Measurements from ENCODE around the gene SLC1A2. TPM values are rescaled to one million over a fixed set of nuclear protein-coding genes. Genes with fewer than 3 reads are reported as not detected.

SLC1A2 gene
- total and polyA plus RNA-seq, 2 donors (not counting 3 experiments of a cell fraction or from before 2014, with no cell fraction given), result not detected

GRCh38 chr11:35377262-35377661 lies 42.1 kb downstream of the SLC1A2 start:
- BruUV-seq (replicated peaks), result no TSS peak

DNA sequence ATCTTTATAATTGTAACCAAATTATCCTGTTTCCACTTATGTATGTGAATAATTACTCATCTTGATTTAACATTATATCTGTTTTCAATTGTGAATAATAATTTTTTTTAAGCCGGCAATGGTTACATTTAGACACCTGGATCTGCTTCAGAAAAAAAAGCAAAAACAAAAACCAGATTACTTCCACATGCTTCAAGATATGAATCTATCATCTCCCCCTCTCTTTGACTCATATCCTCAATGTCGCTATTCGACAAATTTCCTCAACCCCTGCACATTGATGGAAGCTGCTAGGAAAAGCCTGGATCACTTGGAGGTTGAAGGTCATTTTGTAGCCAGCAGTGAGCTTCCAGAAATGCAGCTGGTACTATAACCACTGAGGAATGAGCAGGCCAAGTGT lies 42.7 kb downstream of the SLC1A2 start:
- Histone ChIP-seq H3K36me3 (ENCODE audit: control insufficient read depth in 2 of 2, extremely low read depth in 1 of 2, insufficient read depth in 2 of 2, low read length in 2 of 2) (no peaks in the 10 kb centered on the region), H3K4me3 (replicated peaks in 1 of 3; ENCODE audit: insufficient read depth in 1 of 3, low read depth in 1 of 3, low read length in 3 of 3) (no peak overlapping the region), H3K27me3 (ENCODE audit: control insufficient read depth in 2 of 2, insufficient read depth in 2 of 2, low read length in 2 of 2) (peaks cover 2 to 17% of the 10 kb centered on the region in 2 experiments), H3K79me2 (ENCODE audit: control insufficient read depth, insufficient read depth, low read length) (no peaks in the 10 kb centered on the region), H3K9ac (replicated peaks; ENCODE audit: extremely low read depth, insufficient read depth, low read length) (no peak overlapping the region), H4K20me1 (replicated peaks; ENCODE audit: control insufficient read depth, extremely low read depth, insufficient read depth, low read length) (no peaks in the 10 kb centered on the region), H3K4me2 (ENCODE audit: insufficient read depth, low read length) (no peak overlapping the region), H3K27ac (ENCODE audit: insufficient read depth, low read depth, low read length) (no peak overlapping the region), H3K9me1 (replicated peaks; ENCODE audit: control insufficient read depth, extremely low read depth, insufficient read depth, low read length) (no peaks in the 10 kb centered on the region), H2AFZ (ENCODE audit: low read depth, low read length) (no peak overlapping the region), H3K9me3 (replicated peaks; ENCODE audit: control insufficient read depth, insufficient read depth, low read length) (no peaks in the 10 kb centered on the region), H3K4me1 (ENCODE audit: control insufficient read depth, extremely low read depth, insufficient read depth, low read length) (no peaks in the 10 kb centered on the region)
- TF ChIP-seq POLR2A (IDR thresholded peaks at IDR 0.05; ENCODE audit: low read depth, low read length), result no peak
- TF ChIP-seq, protein P1, sequence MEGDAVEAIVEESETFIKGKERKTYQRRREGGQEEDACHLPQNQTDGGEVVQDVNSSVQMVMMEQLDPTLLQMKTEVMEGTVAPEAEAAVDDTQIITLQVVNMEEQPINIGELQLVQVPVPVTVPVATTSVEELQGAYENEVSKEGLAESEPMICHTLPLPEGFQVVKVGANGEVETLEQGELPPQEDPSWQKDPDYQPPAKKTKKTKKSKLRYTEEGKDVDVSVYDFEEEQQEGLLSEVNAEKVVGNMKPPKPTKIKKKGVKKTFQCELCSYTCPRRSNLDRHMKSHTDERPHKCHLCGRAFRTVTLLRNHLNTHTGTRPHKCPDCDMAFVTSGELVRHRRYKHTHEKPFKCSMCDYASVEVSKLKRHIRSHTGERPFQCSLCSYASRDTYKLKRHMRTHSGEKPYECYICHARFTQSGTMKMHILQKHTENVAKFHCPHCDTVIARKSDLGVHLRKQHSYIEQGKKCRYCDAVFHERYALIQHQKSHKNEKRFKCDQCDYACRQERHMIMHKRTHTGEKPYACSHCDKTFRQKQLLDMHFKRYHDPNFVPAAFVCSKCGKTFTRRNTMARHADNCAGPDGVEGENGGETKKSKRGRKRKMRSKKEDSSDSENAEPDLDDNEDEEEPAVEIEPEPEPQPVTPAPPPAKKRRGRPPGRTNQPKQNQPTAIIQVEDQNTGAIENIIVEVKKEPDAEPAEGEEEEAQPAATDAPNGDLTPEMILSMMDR (IDR thresholded peaks at IDR 0.05; ENCODE audit: extremely low read depth in 1 of 2, insufficient read depth in 1 of 2, low read depth in 1 of 2, low read length in 2 of 2), result no peak
- no peak for TF ChIP-seq POLR2AphosphoS5 (IDR thresholded peaks at IDR 0.05; ENCODE audit: insufficient read depth, low read depth, low read length)
- peak; percentile 55 for TF ChIP-seq FOS (IDR thresholded peaks at IDR 0.05; ENCODE audit: borderline replicate concordance, insufficient read depth, low read length)
- no peak for TF ChIP-seq MAX (IDR thresholded peaks at IDR 0.05; ENCODE audit: insufficient read depth, insufficient read length)
- peak; percentile 89 for TF ChIP-seq GATA2 (IDR thresholded peaks at IDR 0.05; ENCODE audit: insufficient read depth, insufficient read length, low read depth, low read length)
- DNase-seq (ENCODE audit: low read depth, low spot score) (peak; percentile 2), FAIRE-seq (peak; percentile 52)
- no TSS peak for BruUV-seq (replicated peaks)
- ChIA-PET CTCF (interaction anchor here (1.0 to 1.9 kb wide), 2 partner anchors 12 to 67 kb away, joined by 3 to 4 read pairs; no protein-coding TSS in a partner anchor), POLR2A (no interaction called here)
- intact Hi-C loops (cut with micrococcal nuclease), result no loop called here
- dilution Hi-C loops (cut with MboI; ENCODE audit: extremely low pct_ligation_motif_present, low sequenced_read_pairs), result no loop called here

More at GRCh38 chr11:35377262-35377661, 42.1 kb downstream of the SLC1A2 start:
- no peaks in the 10 kb centered on the region for H3K79me2 ChIP-seq (ENCODE audit: control insufficient read depth, insufficient read depth, low read length)
- TF ChIP-seq JUN (IDR thresholded peaks at IDR 0.05; ENCODE audit: borderline replicate concordance, insufficient read depth, insufficient read length, low read depth), result no peak
- no peaks in the 10 kb centered on the region for H3K4me1 ChIP-seq (ENCODE audit: control insufficient read depth, extremely low read depth, insufficient read depth, low read length)
- dilution Hi-C loops (cut with MboI; ENCODE audit: extremely low pct_ligation_motif_present, low sequenced_read_pairs) (no loop called here), intact Hi-C loops (cut with micrococcal nuclease) (no loop called here)
- H3K9me1 ChIP-seq (replicated peaks; ENCODE audit: control insufficient read depth, extremely low read depth, insufficient read depth, low read length), result no peaks in the 10 kb centered on the region
- H3K9ac ChIP-seq (replicated peaks; ENCODE audit: extremely low read depth, insufficient read depth, low read length), result no peak overlapping the region
- no peak overlapping the region for H3K27ac ChIP-seq (ENCODE audit: insufficient read depth, low read depth, low read length)
- H3K36me3 ChIP-seq (ENCODE audit: control insufficient read depth in 2 of 2, extremely low read depth in 1 of 2, insufficient read depth in 2 of 2, low read length in 2 of 2), result no peaks in the 10 kb centered on the region
- ChIA-PET CTCF (interaction anchor here (1.3 to 1.9 kb wide), 2 partner anchors 68 to 451 kb away, joined by 4 read pairs; no protein-coding TSS in a partner anchor), POLR2A (no interaction called here)
- H3K27me3 ChIP-seq (ENCODE audit: control insufficient read depth in 2 of 2, insufficient read depth in 2 of 2, low read length in 2 of 2), result peaks cover 2 to 17% of the 10 kb centered on the region in 2 experiments
- no peak for DNase-seq (ENCODE audit: low read depth, low spot score)
- no peaks in the 10 kb centered on the region for H3K9me3 ChIP-seq (replicated peaks; ENCODE audit: control insufficient read depth, insufficient read depth, low read length)
- no peak overlapping the region for H3K4me2 ChIP-seq (ENCODE audit: insufficient read depth, low read length)
- no peaks in the 10 kb centered on the region for H4K20me1 ChIP-seq (replicated peaks; ENCODE audit: control insufficient read depth, extremely low read depth, insufficient read depth, low read length)
- no peak overlapping the region for H2AFZ ChIP-seq (ENCODE audit: low read depth, low read length)
- no peak for FAIRE-seq
- H3K4me3 ChIP-seq (replicated peaks in 1 of 3; ENCODE audit: insufficient read depth in 1 of 3, low read depth in 1 of 3, low read length in 3 of 3), result no peak overlapping the region

All from endothelial cell of umbilical vein (primary cell).